Cardiac septum (tissue), 1 donor: Measurements from ENCODE around the gene VN1R4. TPM values are rescaled to one million over a fixed set of nuclear protein-coding genes. Genes with fewer than 3 reads are reported as not detected.

Experiments used
- total RNA-seq: library from RNA; stranded (reverse); fragmentation: NEBNext Ultra II Directional; extraction: Animal tissue kit (Norgen Biotek cat#: 25700); gene quantifications from one replicate; pipeline ENCODE4 v1.2.1, GENCODE V29; 2021
- donor health status: DM: no; HTN: no; CAD: no.

The VN1R4 gene
- total RNA-seq, 1 donor from 2014 or later: not detected

Other genes with a start within 250 kb of the VN1R4 start
- not detected for gene ERVV-2, start 223.0 kb downstream of the VN1R4 start, total RNA-seq
- 16.8 TPM for gene ZNF160, start 164.3 kb downstream of the VN1R4 start, total RNA-seq
- 20.9 TPM for gene ZNF415, start 134.8 kb downstream of the VN1R4 start, total RNA-seq
- 7.7 TPM for gene ZNF347, start 108.7 kb downstream of the VN1R4 start, total RNA-seq
- gene ZNF665, start 74.4 kb downstream of the VN1R4 start, total RNA-seq: 1.3 TPM
- 20.2 TPM for gene ZNF677, start 12.8 kb downstream of the VN1R4 start, total RNA-seq
- gene VN1R2, start 9.4 kb downstream of the VN1R4 start, total RNA-seq: not detected
- 3.2 TPM for gene ZNF845, start 66.0 kb upstream of the VN1R4 start, total RNA-seq
- gene ZNF525, start 98.0 kb upstream of the VN1R4 start, total RNA-seq: 4.4 TPM
- 4.5 TPM for gene ZNF765, start 127.4 kb upstream of the VN1R4 start, total RNA-seq
- 3.5 TPM for gene ZNF761, start 164.3 kb upstream of the VN1R4 start, total RNA-seq
- gene ZNF813, start 200.0 kb upstream of the VN1R4 start, total RNA-seq: 0.75 TPM